Measurements from ENCODE around the gene ADAD2.

The ADAD2 gene

DNA sequence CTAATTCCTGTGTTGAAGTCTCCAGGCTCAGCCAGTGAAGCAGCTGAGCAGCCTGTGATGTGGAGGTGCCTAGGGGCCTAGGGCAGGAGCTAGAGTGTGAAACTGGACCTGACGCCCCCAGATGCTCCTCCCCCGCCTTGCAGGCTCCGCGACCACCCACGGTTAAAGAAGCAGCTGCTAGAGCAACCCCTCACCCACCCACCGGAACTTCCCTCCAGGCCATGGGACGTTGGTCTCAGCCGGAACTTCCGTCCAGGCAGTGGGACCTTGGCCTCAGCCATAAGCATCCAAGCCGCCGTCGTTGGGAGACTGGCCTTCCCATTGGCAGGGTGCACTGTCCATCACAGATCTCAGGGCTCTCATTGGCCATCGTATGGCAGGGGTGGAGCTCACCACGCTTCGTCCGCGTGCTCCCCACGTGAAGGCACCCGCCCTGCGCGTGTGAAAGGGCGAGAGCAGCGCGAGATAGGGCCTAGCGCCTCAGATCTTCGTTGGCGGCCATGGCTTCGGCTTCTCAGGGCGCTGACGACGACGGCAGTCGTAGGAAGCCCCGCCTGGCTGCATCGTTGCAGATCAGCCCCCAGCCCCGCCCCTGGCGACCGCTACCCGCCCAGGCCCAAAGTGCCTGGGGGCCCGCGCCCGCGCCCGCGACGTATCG is at the start of gene ADAD2:
Gene ADAD2 (plus strand): TSS at position 427 of the 658 bp plus-strand sequence. CDS start 74 bp downstream, at position 501.
- DNase-seq (ENCODE audit: low spot score), result no peak

DNA sequence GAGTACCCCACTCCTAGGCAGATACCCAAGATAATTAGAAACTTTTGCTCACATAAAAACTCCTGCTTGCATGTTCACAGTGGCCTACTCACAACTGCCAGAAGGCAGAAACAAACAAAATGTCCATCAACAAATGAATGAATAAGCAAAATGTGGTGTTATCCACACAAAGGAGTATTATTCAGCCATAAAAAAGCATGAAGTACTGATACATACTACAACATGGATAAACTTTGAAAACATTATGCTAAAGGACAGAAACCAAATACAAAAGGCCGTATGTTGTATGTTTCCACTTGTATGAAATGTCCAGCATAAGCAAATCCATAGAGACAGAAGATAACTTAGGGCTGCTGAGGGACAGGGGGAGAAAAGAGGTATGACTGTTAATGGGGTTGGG is 47.9 kb upstream of the ADAD2 start:
- no peak for DNase-seq (ENCODE audit: low spot score)

DNA sequence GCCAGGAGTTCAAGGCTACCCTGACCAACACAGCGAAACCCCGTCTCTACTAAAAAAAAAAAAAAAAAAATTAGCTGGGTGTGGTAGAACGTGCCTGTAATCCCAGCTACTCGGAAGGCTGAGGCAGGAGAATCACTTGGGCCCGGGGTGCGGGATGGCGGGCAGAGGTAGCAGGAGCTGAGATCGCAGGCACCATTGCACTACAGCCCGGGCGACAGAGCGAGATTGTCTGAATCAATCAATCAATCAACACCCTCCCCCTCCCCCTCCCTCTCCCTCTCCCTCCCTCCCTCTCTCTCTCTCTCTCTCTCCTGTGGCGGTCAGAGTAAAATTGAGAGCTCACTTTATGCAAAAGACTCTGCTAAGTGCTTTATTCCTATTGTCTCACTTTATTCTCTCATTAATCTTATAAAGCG is 47.2 kb upstream of the ADAD2 start:
- DNase-seq (ENCODE audit: low spot score), result no peak

DNA sequence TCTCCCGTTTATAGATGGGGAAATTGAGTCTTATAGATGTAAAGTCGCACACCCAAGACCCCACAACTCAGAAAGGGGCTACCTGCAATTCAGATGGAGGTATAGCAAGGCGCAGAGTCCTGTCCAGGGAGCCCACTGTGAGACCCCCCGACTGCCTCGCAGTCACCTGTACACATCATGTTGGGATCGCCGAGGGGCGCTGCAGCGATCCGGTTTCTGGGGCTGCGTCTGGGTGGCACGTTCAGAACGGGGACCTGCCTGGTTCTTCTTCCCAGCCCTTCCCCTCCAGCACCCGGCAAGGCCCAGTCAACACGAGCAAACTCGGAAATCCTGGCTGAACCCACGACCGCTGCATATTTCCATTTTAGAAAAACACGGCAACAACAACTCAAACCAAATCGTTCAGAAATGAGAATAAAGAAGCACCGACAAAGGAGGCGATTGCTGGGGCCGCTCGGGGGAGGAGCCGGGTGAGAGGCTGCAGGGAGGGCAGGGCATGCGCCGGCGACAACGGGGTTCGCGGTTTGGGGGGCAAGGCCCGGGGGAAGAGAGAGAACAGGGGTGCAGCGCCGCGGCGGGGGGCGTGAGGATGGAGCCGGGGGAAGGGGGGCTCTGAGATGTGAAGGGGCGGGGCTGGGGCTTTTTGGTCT is 46.6 kb upstream of the ADAD2 start:
- DNase-seq (ENCODE audit: low spot score), result peak; percentile 36

DNA sequence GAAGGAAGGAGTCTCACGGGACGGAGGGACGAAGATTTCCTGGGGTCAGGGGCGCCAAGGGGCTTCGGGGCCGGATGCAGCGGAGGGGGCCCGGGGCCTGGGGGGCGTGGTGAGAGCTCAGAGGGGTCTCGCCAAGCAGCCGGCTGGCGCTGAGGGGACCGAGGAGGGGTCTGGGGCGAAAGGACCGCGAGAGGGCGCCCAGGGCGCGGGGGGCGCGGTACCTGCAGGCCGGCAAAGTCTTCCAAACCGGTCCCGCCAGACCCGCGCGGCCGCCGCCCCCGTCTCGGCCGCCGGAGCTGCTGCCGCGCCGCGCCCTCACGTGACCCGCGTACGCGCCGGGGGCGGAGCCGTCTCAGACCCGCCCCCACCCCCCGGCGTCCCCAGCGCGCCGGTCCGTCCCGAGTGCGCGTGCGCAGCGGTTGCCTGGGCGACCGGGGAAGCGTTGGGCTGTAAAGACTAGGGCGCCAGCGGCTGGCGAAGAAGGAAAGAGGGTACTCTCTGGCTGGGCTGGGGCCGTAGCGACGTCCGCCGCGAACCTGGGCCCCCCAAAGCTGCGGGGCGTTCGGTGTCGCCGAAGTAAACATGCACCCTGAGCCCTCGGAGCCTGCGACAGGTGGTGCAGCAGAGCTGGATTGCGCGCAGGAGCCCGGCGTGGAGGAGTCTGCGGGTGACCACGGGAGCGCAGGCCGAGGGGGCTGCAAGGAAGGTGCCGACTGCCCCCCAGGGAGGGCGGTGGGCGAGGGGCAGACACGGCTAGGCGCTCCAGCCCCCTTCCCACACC is 45.9 kb upstream of the ADAD2 start, which contains the start of the genes DNAAF1 and HSDL1:
Gene DNAAF1 (plus strand): TSS at position 450 of the 781 bp plus-strand sequence. CDS start 133 bp downstream, at position 583.
Gene HSDL1 (minus strand): TSS at position 319 of the 781 bp plus-strand sequence. CDS start 13,856 bp downstream, outside the sequence.
- DNase-seq (ENCODE audit: low spot score), result peak; percentile 92

DNA sequence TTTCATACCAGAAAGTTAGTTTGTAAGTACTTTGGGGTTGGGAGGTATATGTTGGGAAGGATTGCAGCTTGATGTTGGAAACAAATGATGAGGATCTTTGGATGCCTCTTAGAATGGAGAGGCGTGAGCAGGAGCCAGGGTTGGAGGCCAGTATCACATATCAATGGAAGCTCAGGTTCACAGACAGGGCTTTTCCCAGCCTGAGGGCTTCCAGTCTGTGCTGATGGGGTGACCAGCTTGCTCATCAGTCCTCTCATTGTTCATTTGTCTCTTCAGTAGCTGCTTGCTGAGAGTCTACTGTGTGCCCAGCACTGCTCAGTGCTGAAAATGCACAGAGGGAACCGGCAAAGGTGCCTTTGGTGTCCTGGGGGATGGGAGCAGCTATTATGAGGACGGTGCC is 40.0 kb upstream of the ADAD2 start:
- DNase-seq (ENCODE audit: low spot score), result no peak

DNA sequence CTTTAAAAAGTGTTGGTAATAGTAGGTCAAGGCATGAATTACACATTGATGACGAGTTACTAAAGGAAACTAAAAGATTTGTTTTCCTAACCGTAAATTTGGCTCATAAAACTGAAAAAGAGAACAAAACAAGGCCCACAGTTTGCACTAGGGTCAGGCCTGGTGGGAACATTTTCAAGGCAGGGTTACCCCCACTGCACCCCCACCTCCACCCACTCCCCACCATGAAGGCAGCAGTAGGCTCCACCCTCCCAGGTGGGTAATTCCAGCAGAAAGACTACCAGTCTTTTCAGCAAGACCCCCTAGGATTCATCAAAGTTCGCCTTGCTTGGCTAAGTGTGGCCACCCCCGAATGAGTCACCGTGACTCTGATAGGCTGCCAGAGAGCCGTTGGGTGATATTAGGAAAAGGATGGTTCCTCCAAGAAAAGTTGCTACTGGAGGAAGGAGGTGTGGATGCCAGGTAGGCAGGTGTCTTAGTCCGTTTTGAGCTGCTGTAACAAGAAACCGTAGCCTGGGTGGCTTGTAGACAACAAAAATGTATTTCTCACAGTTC is 37.2 kb upstream of the ADAD2 start:
- DNase-seq (ENCODE audit: low spot score), result no peak

DNA sequence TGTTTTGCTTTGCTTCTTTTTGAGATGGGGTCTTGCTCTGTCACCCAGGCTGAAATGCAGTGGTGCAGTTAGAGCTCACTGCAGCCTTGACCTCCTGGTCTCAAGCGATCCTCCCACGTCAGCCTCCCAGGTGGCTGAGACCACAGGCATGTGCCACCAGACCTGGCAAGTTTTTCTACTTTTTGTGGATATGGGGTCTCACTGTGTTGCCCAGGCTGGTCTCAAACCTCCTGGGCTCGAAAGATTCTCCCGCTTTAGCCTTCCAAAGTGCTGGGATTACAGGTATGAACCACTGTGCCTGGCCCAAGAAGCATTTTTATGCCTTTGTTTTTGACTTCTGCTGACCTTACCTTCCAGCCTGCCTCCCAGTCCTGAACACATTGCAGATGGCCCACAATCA is 35.7 kb upstream of the ADAD2 start:
- DNase-seq (ENCODE audit: low spot score), result no peak

DNA sequence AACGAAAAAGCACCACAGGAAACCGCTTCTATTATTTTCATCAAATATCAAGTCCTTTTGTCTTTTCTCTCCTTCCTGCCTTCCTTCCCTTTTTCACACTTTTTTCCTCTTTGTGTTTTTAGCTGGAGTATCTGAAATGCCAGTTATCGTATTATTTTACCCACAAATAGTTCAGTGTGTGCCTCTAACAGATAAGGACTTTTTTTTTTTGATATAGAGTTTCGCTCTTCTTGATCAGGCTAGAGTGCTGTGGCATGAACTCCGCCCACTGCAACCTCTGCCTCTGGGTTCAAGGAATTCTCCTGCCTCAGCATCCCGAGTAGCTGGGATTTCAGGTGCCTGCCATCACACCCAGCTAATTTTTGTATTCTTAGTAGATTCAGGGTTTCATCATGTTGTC is 35.2 kb upstream of the ADAD2 start:
- no peak for DNase-seq (ENCODE audit: low spot score)

DNA sequence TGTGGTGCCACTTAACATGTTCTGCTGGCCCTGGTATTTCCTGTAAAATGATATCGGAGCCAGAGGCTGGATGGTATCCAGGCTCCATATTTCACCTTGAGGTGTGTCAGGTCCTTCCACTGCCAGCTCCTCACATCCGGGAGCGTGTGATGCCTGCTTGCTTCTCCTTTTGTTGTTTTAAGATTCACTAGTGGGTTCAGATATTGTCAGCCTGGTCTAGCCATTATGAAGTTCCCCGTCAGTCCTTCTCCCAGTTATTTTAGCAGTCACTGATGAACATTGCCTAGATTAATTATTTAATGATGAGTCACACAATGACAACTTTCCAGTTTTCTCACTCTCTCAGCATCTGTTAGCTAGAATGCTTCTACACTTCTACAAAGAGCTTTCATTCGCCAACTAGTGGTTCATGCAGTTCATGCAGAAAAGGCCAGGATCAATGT is 34.6 kb upstream of the ADAD2 start:
- no peak for DNase-seq (ENCODE audit: low spot score)

DNA sequence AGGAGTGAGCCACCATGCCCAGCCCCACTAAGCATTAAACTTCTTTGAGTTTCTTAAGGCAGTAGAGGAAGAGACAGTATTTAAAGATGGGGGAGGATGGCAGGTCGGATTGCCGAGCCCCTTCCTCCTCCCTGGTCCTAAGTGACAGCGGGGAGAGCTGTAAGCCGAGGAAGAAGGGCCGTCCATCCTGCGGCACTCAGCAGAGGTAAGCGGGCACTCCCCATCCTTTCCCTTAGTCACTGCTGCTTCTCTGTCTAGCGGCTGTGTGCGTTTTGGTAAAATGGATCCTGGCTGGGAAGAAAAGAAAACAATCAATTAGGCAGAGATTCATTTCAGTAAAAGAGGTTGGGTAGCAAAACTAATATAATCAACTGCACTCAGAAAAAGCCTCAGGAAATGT is 31.9 kb upstream of the ADAD2 start:
- DNase-seq (ENCODE audit: low spot score), result no peak

DNA sequence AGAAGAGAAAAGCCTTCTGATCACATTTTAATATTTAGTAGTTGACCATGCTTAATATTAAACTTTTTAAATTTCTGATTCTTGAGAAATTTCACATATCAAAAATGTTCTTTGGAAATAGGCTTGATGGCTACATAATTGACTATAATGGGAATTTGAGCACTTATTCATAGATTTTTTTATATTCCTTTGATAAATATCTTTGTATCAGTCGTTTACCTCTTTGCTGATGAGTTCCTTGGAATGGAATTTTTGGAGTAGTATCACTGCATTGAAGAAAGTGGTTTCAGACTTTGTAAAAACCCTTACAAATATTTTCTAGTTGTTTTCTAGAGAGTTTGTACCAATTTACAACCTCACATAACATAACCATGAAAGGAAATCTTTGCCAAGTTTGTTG is 31.2 kb upstream of the ADAD2 start:
- no peak for DNase-seq (ENCODE audit: low spot score)

DNA sequence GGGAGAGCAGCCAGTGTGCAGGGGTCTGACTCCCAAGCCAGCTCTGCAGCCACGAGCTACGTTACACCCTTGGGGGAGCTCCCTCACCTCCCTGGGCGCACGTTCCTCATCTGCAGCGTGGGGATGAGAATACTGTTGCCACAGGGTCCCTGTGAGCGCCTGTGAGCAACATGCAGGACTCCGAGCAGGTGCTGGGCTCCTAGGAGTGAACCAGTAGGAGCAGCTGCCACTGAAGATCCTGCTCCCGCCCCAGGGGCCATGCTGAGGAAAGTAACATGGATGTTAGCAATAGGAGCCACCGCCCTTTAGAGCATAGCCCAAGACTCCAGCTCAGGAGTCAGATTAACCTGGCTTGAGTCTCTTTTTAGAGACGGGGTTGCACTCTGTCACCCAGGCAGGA is 29.9 kb upstream of the ADAD2 start:
- no peak for DNase-seq (ENCODE audit: low spot score)

DNA sequence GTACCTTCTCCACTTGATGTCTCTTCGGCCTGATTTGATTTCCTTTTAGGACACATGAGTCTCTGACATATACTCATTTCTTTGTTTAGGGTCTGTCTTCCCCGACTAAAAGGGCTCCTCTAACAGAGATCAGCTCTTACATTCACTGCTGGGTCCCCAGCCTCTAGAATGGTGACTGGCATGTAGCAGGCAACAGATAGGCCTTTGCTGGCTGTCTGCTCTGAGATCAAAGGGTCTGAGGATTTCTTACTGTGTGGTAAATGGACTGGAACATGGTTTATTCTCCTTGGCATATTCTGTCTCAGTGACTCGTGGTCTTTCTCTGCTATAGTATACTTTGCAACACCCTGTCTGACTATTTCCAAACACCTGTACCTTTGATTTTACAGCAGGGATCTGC is 29.2 kb upstream of the ADAD2 start:
- DNase-seq (ENCODE audit: low spot score), result no peak

DNA sequence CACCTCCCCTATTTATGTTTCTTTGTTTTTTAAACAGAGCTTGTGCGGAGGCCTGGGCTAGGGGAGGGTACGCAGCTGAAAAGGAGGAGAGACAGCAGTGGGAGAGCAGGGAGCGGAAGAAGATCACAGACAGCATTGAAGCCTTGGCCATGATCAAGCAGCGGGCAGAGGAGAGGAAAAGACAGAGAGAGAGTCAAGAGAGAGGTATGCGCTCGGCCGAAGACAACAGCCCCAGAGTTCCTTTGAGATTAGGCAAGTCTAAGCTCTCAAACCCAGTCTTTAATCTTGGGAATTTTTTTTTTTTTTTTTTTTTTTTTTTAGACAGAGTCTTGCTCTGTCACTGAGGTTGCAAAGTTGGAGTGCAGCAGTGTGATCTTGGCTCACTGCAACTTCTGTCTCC is 25.2 kb upstream of the ADAD2 start:
- no peak for DNase-seq (ENCODE audit: low spot score)

DNA sequence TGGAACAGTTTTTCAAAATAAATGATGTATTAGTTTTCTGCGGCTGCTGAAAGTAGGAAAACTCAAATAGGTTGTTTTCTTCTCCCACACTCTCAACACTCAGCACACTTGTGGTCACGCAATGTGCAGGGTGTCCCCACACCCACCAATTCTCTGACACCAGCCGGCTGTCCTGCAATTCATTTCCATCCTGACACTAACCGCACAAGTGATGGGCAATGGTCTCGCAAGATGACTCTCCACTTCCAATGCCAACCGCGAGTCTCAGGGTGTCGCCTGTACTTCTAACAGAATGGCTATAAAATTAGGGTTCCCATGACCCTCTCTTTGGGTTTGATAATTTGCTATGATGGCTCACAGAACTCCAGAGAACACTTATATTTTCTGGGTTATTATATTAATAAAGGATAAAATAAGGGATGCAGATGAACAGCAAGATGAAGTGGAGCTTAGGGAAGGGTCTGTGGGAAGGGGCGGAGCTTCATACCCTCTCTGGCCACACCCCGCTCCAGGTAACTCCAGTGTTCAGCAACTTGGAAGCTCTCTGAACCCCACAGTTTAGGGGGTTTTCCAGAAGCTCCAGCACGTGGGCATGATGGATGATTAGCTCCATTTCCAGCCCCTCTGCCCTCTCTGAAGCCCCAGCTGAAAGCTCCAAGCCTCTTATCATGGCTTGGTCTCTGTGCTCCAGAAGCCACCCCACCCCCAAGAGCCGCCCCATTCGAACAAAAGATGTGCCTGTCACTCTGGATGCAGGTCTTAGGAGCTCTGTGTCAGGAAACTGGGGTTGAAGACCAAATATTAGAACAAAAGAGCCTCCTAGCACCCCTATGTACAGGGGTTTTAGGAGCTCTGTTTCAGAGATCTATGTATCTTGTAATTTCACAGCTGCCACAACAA is 23.9 kb upstream of the ADAD2 start:
- no peak for DNase-seq (ENCODE audit: low spot score)

DNA sequence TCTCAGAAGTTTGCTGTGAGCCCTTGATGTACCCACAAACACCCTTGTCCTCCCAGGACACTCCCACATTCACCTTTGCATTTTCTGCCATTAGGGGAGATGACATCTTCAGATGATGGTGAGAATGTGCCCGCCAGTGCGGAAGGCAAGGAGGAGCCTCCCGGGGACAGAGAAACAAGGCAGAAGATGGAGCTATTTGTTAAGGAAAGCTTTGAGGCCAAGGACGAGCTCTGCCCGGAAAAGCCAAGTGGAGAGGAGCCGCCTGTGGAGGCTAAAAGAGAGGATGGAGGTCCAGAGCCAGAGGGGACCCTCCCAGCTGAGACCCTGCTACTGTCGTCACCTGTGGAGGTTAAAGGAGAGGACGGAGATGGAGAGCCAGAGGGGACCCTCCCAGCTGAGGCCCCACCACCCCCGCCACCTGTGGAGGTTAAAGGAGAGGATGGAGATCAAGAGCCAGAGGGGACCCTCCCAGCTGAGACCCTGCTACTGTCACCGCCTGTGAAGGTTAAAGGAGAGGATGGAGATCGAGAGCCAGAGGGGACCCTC is 21.1 kb upstream of the ADAD2 start:
- no peak for DNase-seq (ENCODE audit: low spot score)

DNA sequence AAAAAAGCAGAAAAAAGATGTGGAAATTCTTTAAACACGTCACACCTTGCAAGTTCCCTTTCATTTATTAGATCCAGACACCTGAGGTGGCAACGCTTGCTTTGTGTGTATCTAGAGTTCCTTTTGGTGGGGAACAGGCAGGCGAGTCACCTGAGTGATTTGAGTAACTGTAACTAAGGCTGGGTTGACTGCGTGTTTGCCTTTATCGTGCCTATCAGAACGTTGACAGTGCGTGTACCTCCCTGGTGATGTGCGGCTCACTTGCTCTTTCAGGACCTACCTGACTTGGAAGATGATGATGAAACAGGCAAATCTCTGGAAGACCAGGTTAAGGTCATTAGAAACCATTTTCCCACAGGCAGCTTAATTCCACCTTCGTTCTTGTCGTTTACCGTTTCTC is 16.6 kb upstream of the ADAD2 start:
- no peak for DNase-seq (ENCODE audit: low spot score)

DNA sequence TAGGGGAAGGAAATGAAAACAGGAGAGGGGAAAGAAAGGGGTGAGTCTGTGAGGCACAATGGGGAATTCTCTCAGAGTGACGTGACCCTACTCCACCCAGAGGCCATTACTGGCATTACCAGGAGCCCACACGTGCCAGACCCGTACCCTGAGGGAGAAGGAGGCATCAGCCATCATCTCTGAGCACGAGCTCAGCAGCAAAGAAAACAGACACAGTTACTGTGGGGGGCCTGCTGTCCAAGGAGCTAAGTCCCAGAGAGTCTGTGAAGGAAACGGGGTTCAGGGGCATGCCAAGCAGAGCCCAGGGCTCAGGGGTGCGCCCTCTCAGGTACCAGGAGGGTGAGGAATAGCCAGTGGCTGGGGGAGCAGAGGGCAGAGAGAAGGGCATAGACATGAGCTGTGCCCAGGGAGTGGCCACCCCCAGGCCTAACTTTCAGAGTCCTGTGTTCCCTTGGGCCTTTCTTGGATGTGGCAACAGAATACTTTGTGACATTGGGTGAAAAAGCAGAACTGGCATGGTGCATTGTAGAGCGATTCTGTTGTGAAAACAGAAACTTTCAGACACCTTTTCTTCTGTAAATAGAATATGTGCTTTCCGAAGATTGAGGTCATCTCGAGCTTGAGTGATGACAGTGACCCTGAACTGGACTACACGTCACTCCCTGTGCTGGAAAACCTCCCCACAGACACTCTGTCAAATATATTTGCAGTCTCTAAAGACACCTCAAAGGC is 15.4 kb upstream of the ADAD2 start:
- DNase-seq (ENCODE audit: low spot score), result peak; percentile 81
